Vagina (tissue), 2 donors: ENCODE data around the gene ZDHHC3.

Experiments used
- POLR2A ChIP-seq, 2 donors: fragments of 450-650 bp; IDR thresholded peaks; one replicate each; pipeline ENCODE4 v1.6.1; 2017; ENCODE audit warnings: antibody characterized with exemption in 2 of 2, mild to moderate bottlenecking in 2 of 2, moderate library complexity in 2 of 2
- POLR2AphosphoS5 ChIP-seq, 2 donors: sonication (generic); formaldehyde crosslinking; IDR thresholded peaks; one replicate each; pipeline ENCODE4 v1.9.0; 2017; ENCODE audit warnings: antibody characterized with exemption in 2 of 2, mild to moderate bottlenecking in 2 of 2, low read depth in 1 of 2; ENCODE audit not compliant: insufficient read depth in 1 of 2
- TF ChIP-seq, protein P1 (sequence below), 3 experiments: fragments of 450-650 bp in 2 of 3; fragments of 200-600 bp in 1 of 3; sonication (generic) in 1 of 3; IDR thresholded peaks; one replicate each; pipeline ENCODE4 v1.5.1; 2017 to 2019; ENCODE audit warnings: antibody characterized with exemption in 3 of 3, mild to moderate bottlenecking in 2 of 3, moderate library complexity in 2 of 3

DNA sequence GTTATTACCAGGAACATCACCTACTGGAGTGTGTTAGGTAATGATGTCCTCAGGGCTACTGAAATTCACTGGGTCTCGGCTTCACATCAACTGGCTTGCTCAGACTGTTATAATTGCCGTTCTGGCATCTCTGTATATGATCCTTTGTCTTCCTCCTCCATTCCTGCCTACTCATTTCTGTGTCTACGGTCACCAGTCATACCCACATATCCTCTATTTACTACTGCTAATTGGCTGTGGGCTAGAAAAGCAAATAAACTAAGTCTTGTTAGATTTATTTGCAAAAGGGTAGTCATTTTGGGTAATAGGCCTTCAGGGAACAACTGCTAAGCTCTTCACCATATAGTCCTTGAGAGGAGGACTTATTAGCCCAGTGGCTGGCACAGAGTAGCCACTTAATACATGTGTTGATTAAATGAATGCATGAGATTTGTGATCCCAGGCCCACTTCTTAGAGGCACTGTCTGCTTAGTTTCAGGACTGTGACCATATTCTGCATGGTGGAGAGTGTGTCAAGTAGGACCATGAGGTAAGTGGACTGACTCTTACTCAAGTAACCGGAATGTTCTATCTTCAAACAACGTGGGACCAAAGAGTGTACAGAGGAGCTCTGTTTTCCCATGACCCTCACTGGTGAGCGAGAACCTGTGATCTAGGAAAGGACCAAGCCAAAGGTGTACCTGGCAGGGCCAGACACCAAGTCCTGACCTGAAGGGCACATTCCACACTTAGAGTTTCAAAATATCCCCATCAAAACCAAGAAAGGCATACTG is 13.2 kb downstream of the ZDHHC3 start:
- TF ChIP-seq POLR2AphosphoS5 (IDR thresholded peaks at IDR 0.05; ENCODE audit: insufficient read depth in 1 of 2, low read depth in 1 of 2) (no peak), POLR2A (IDR thresholded peaks at IDR 0.05) (no peak)
- TF ChIP-seq, protein P1, sequence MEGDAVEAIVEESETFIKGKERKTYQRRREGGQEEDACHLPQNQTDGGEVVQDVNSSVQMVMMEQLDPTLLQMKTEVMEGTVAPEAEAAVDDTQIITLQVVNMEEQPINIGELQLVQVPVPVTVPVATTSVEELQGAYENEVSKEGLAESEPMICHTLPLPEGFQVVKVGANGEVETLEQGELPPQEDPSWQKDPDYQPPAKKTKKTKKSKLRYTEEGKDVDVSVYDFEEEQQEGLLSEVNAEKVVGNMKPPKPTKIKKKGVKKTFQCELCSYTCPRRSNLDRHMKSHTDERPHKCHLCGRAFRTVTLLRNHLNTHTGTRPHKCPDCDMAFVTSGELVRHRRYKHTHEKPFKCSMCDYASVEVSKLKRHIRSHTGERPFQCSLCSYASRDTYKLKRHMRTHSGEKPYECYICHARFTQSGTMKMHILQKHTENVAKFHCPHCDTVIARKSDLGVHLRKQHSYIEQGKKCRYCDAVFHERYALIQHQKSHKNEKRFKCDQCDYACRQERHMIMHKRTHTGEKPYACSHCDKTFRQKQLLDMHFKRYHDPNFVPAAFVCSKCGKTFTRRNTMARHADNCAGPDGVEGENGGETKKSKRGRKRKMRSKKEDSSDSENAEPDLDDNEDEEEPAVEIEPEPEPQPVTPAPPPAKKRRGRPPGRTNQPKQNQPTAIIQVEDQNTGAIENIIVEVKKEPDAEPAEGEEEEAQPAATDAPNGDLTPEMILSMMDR (IDR thresholded peaks at IDR 0.05), result no peak
